OCI-LY7 (cell line): ENCODE data around the gene SLIT3. TPM values are rescaled to one million over a fixed set of nuclear protein-coding genes. Genes with fewer than 3 reads are reported as not detected.

Experiments
- BruUV-seq: library from RNA; stranded (reverse); fragments of 400-500 nt; replicated peaks from 2 replicates; lab custom pipeline; 2021; lab: Mats Ljungman, UMichigan
- CTCF ChIA-PET: fragments of 300-600 bp; sonication (Branson Sonifier 250); formaldehyde crosslinking; loops from one replicate; lab custom pipeline; 2022; ENCODE audit warnings: antibody characterized with exemption; ENCODE audit not compliant: unreplicated experiment; lab: Charles Lee
- POLR2A ChIA-PET: fragments of 300-600 bp; sonication (Branson Sonifier 250); formaldehyde crosslinking; loops from one replicate; lab custom pipeline; 2022; ENCODE audit warnings: antibody characterized with exemption; lab: Charles Lee
- DNase-seq: peaks from one replicate; pipeline ENCODE4 v3.0.0-alpha.2; 2015; ENCODE audit warnings: low spot score
- H2AFZ ChIP-seq: fragments of 200-600 bp; sonication (generic), shearing (Covaris generic); 2 replicates; pipeline ENCODE4 v1.6.1; 2014; ENCODE audit warnings: mild to moderate bottlenecking, antibody characterized with exemption, low read length, moderate library complexity
- H3K27ac ChIP-seq: fragments of 200-600 bp; sonication (generic); 2 replicates; pipeline ENCODE4 v1.5.1; 2014; ENCODE audit warnings: mixed run types, low read depth, mild to moderate bottlenecking, moderate library complexity, low read length, inconsistent platforms; ENCODE audit not compliant: poor library complexity, severe bottlenecking
- H3K36me3 ChIP-seq: fragments of 200-600 bp; sonication (generic); 2 replicates; pipeline ENCODE4 v1.6.1; 2014; ENCODE audit warnings: mild to moderate bottlenecking, antibody characterized with exemption, low read length, moderate library complexity, mixed read lengths; ENCODE audit not compliant: insufficient read depth
- H3K4me1 ChIP-seq: fragments of 200-600 bp; sonication (generic); 2 replicates; pipeline ENCODE4 v1.5.1; 2014; ENCODE audit warnings: mild to moderate bottlenecking, low read length; ENCODE audit not compliant: insufficient read depth, poor library complexity, severe bottlenecking
- H3K4me2 ChIP-seq: fragments of 200-600 bp; sonication (generic); 2 replicates; pipeline ENCODE4 v1.6.1; 2014; ENCODE audit warnings: mild to moderate bottlenecking, low read length
- H3K4me3 ChIP-seq: fragments of 200-600 bp; sonication (generic); 2 replicates; pipeline ENCODE4 v1.5.1; 2014; ENCODE audit warnings: mild to moderate bottlenecking, low read depth, low read length; ENCODE audit not compliant: poor library complexity, severe bottlenecking
- H3K79me2 ChIP-seq: fragments of 200-600 bp; sonication (generic); 2 replicates; pipeline ENCODE4 v1.6.1; 2016; ENCODE audit warnings: low read depth, mild to moderate bottlenecking, low read length, moderate library complexity, mixed read lengths; ENCODE audit not compliant: insufficient read depth
- H3K9me2 ChIP-seq: fragments of 200-600 bp; sonication (generic); 2 replicates; pipeline ENCODE4 v1.6.1; 2016; ENCODE audit warnings: mild to moderate bottlenecking, low read length, mixed read lengths; ENCODE audit not compliant: insufficient read depth
- H3K9me3 ChIP-seq: fragments of 200-600 bp; sonication (generic); 2 replicates; pipeline ENCODE4 v1.6.1; 2014; ENCODE audit warnings: mild to moderate bottlenecking, mixed run types, low read length, mixed read lengths
- H4K20me1 ChIP-seq: fragments of 200-600 bp; sonication (generic); 2 replicates; pipeline ENCODE4 v1.6.1; 2014; ENCODE audit warnings: mild to moderate bottlenecking, antibody characterized with exemption, low read length, moderate library complexity, mixed read lengths; ENCODE audit not compliant: insufficient read depth
- CTCF ChIP-seq: fragments of 200-600 bp; sonication (generic); conservative IDR thresholded peaks from 2 replicates; pipeline ENCODE4 v1.5.1; 2014; ENCODE audit warnings: mild to moderate bottlenecking, antibody characterized with exemption, low read length, moderate library complexity, mixed read lengths
- EZH2phosphoT487 ChIP-seq: fragments of 200-600 bp; sonication (generic); IDR thresholded peaks from 2 replicates; pipeline ENCODE4 v1.6.1; 2018; ENCODE audit warnings: low read depth, borderline replicate concordance, mild to moderate bottlenecking, mixed run types, antibody characterized with exemption, low read length, moderate library complexity, mixed read lengths
- intact Hi-C: fragments of 100-400 bp; cut with micrococcal nuclease; formaldehyde crosslinking; loops from one replicate; pipeline ENCODE4 v1.10.0; 2022; ENCODE audit not compliant: unreplicated experiment
- total RNA-seq, 2 experiments: library from RNA; depleted of rRNA in 1 of 2; stranded (reverse); fragments of >200 nt in 1 of 2; shearing (Covaris generic) in 1 of 2; gene quantifications; 2 replicates each; pipeline ENCODE4 v1.2.3, GENCODE V29; 2014 to 2022

SLIT3 gene
- total RNA-seq, 2 experiments from 2014 or later = not detected

GRCh38 chr5:168734620-168735300, 566.2 kb downstream of the SLIT3 start:
- Histone ChIP-seq H3K4me1 (no peaks in the 10 kb centered on the region), H3K36me3 (no peaks in the 10 kb centered on the region), H3K27ac (no peak overlapping the region), H3K4me3 (no peak overlapping the region), H3K4me2 (no peak overlapping the region), H2AFZ (no peak overlapping the region), H3K9me3 (no peaks in the 10 kb centered on the region), H3K79me2 (no peaks in the 10 kb centered on the region), H4K20me1 (no peaks in the 10 kb centered on the region), H3K9me2 (no peaks in the 10 kb centered on the region)
- intact Hi-C loops = no loop called here
- TF ChIP-seq CTCF (no peak), EZH2phosphoT487 (no peak)
- CTCF ChIA-PET = interaction anchor here (0.6 kb wide), 1 partner anchor 1539 kb away, joined by 3 read pairs; no protein-coding TSS in a partner anchor
- BruUV-seq = no TSS peak
- POLR2A ChIA-PET = interaction anchor here (0.7 kb wide), 3 partner anchors 96 to 1290 kb away, joined by 3 to 4 read pairs (median 4); no protein-coding TSS in a partner anchor
- DNase-seq = no peak

- Histone ChIP-seq H3K9me2 (no peaks in the 10 kb centered on the region), H3K27ac (no peak overlapping the region), H3K36me3 (no peaks in the 10 kb centered on the region), H3K4me1 (no peaks in the 10 kb centered on the region), H3K4me3 (no peak overlapping the region), H3K4me2 (no peak overlapping the region), H3K79me2 (no peaks in the 10 kb centered on the region), H3K9me3 (peaks cover under 1% of the 10 kb centered on the region; the same call in 1 of the 2 replicates), H2AFZ (no peak overlapping the region), H4K20me1 (no peaks in the 10 kb centered on the region)
- no peak for DNase-seq
- ChIA-PET POLR2A (no interaction called here), CTCF (interaction anchor here (0.6 kb wide), 1 partner anchor 1538 kb away, joined by 3 read pairs; no protein-coding TSS in a partner anchor)
- no peak for TF ChIP-seq EZH2phosphoT487
- TF ChIP-seq CTCF = no peak
- intact Hi-C loops = no loop called here
- BruUV-seq = no TSS peak
These were observed 566.8 kb downstream of the SLIT3 start for GRCh38 chr5:168734119-168734518.
